Psoas muscle (tissue), 8 donors: ENCODE results near the gene KLHL29. TPM values are rescaled to one million over a fixed set of nuclear protein-coding genes. Genes with fewer than 3 reads are reported as not detected.

ENCODE experiments used
- ATAC-seq, 4 donors: fragments of 200-7000 bp; cut with Tn5 transposase; one replicate each; pipeline ENCODE4 v1.9.1; 2020; ENCODE audit warnings: moderate library complexity in 3 of 4, mild to moderate bottlenecking in 2 of 4
- DNase-seq, 2 donors: peaks; one replicate each; pipeline ENCODE4 v3.0.0-alpha.2; 2020
- H3K27ac ChIP-seq: fragments of 200-600 bp; one replicate; pipeline ENCODE4 v1.8.0; 2022
- H3K27me3 ChIP-seq, 3 donors: fragments of 200-600 bp in 1 of 3; one replicate each; pipeline versions ENCODE4 v1.6.1 to v1.8.0; 2013 to 2022; ENCODE audit warnings: low read length in 2 of 3, mild to moderate bottlenecking in 2 of 3, moderate library complexity in 1 of 3; ENCODE audit not compliant: insufficient read depth in 3 of 3
- H3K36me3 ChIP-seq, 2 donors: fragments of 200-600 bp in 1 of 2; one replicate each; pipeline versions ENCODE4 v1.6.1 to v1.8.0; 2013 to 2022; ENCODE audit warnings: low read depth in 1 of 2, mild to moderate bottlenecking in 1 of 2, moderate library complexity in 1 of 2; ENCODE audit not compliant: insufficient read depth in 1 of 2
- H3K4me1 ChIP-seq: fragments of 200-600 bp; one replicate; pipeline ENCODE4 v1.8.0; 2022
- H3K4me3 ChIP-seq: fragments of 200-600 bp; one replicate; pipeline ENCODE4 v1.8.0; 2022; ENCODE audit warnings: mild to moderate bottlenecking
- H3K9me3 ChIP-seq: fragments of 200-600 bp; one replicate; pipeline ENCODE4 v1.8.0; 2022
- CTCF ChIP-seq: fragments of 200-600 bp; IDR thresholded peaks from one replicate; pipeline ENCODE4 v1.8.0; 2022; ENCODE audit warnings: antibody characterized with exemption
- WGBS, 3 donors: extraction: QIAGEN DNeasy Blood & Tissue Kit; methylation state at CpG; one replicate each; pipeline versions ENCODE4 v1.1.6 to v1.1.7; 2013; 5-methylcytosine and 5-hydroxymethylcytosine counted together
- intact Hi-C, 2 donors: fragments of 100-400 bp; cut with DNase I; formaldehyde crosslinking; loops; one replicate each; pipeline versions ENCODE4 v1.11.0 to v1.14.2; 2022
- polyA plus RNA-seq, 3 donors: library from polyadenylated mRNA; stranded (reverse); fragments of 200-250 nt; gene quantifications; one replicate each; pipeline ENCODE4 v1.2.3, GENCODE V29; 2013
- total RNA-seq, 4 donors: library from RNA; stranded (reverse); fragmentation: NEBNext Ultra II Directional in 2 of 4; extraction: Animal tissue kit (Norgen Biotek cat#: 25700) in 2 of 4; gene quantifications; one replicate each; pipeline versions ENCODE4 v1.2.1 to v1.2.4, GENCODE V29; 2021 to 2023
- donor health status: healthy with polysubstance abuse.
- donor health status: DM: no; HTN: no; CAD: no; lungs with moderate emphysema.
- donor health status: Bipolar disorder and iron deficiency.
- donor health status: healthy.
- donor health status: DM: yes; HTN: yes; CAD: no.
- donor health status: DM: no; HTN: no; CAD: no.
- donor health status: DM: no; HTN: no; CAD: no.
- donor health status: DM: yes; HTN: yes; CAD: no.

KLHL29 gene
- total and polyA plus RNA-seq, 7 donors = 4.4 to 14.1 (median 6.8) TPM

- intact Hi-C loops = no loop called here
- H3K9me3 ChIP-seq = peaks cover 7% of the 10 kb centered on the region
- no peak overlapping the region for H3K27ac ChIP-seq
- H3K4me3 ChIP-seq = no peak overlapping the region
- peaks cover 5% of the 10 kb centered on the region for H3K4me1 ChIP-seq
- no peaks in the 10 kb centered on the region for H3K36me3 ChIP-seq
- ATAC-seq = no peak
- WGBS, 3 donors = 92 to 94% (median 93%) methylated on average over 3 of the region's 3 CpGs
- no peaks in the 10 kb centered on the region for H3K27me3 ChIP-seq
- no peak for TF ChIP-seq CTCF
- DNase-seq = no peak
These were observed 226.9 kb downstream of the KLHL29 start for GRCh38 chr2:23611839-23612238.

GRCh38 chr2:23614701-23615100, 229.7 kb downstream of the KLHL29 start:
- peaks cover 13% of the 10 kb centered on the region for H3K4me1 ChIP-seq
- no peaks in the 10 kb centered on the region for H3K36me3 ChIP-seq
- no peaks in the 10 kb centered on the region for H3K27me3 ChIP-seq
- intact Hi-C loops = no loop called here
- TF ChIP-seq CTCF = no peak
- ATAC-seq (no peak), DNase-seq (no peak)
- 78 to 89% (median 79%) methylated on average over 12 of the region's 12 CpGs for WGBS, 3 donors
- H3K9me3 ChIP-seq = peaks cover 7% of the 10 kb centered on the region
- no peak overlapping the region for H3K27ac ChIP-seq
- H3K4me3 ChIP-seq = no peak overlapping the region

- DNase-seq (no peak), ATAC-seq (peak in 1 of 4 donors; percentile 16)
- Histone ChIP-seq H3K27me3 (no peaks in the 10 kb centered on the region), H3K4me3 (no peak overlapping the region), H3K36me3 (no peaks in the 10 kb centered on the region), H3K27ac (no peak overlapping the region), H3K9me3 (peaks cover 7% of the 10 kb centered on the region), H3K4me1 (peaks cover 13% of the 10 kb centered on the region)
- WGBS, 3 donors = 93 to 95% (median 95%) methylated on average over 20 of the region's 20 CpGs
- intact Hi-C loops = no loop called here
- no peak for TF ChIP-seq CTCF
These were observed 230.4 kb downstream of the KLHL29 start for GRCh38 chr2:23615216-23616020.

- Histone ChIP-seq H3K27me3 (no peaks in the 10 kb centered on the region), H3K4me1 (peaks cover 13% of the 10 kb centered on the region), H3K36me3 (no peaks in the 10 kb centered on the region), H3K9me3 (peaks cover 7% of the 10 kb centered on the region), H3K27ac (peak overlapping the region; percentile 69), H3K4me3 (no peak overlapping the region)
- intact Hi-C loops = no loop called here
- ATAC-seq (peak in 2 of 4 donors; percentile 9 to 13), DNase-seq (no peak)
- no peak for TF ChIP-seq CTCF
- WGBS, 3 donors = 54 to 63% (median 56%) methylated on average over 15 of the region's 15 CpGs
These were observed 231.7 kb downstream of the KLHL29 start for GRCh38 chr2:23616630-23617029.
